ENCODE measurements around the gene BLVRB. TPM values are rescaled to one million over a fixed set of nuclear protein-coding genes. Genes with fewer than 3 reads are reported as not detected.

The BLVRB gene
- total RNA-seq, 1 donor from 2014 or later, result 11.3 TPM

GRCh38 chr19:40445780-40446262 lies 19.7 kb downstream of the BLVRB start:
- peaks cover 39% of the 10 kb centered on the region for H3F3A ChIP-seq (ENCODE audit: low read depth)
- DNase-seq (ENCODE audit: low spot score), result peak; percentile 78
- no peak overlapping the region for H3K4me3 ChIP-seq
- Mint-ChIP-seq H3K9me3 (no peaks in the 10 kb centered on the region), H3K27ac (peak overlapping the region; percentile 93), H3K27me3 (ENCODE audit: insufficient read depth, low read depth) (peaks cover 2% of the 10 kb centered on the region), H3K4me1 (peaks cover 30% of the 10 kb centered on the region), H3K36me3 (peaks cover 3% of the 10 kb centered on the region), H3K4me3 (peak overlapping the region; percentile 81)
- H3K9me3 ChIP-seq (ENCODE audit: low read depth), result no peaks in the 10 kb centered on the region
- H3K79me2 ChIP-seq (ENCODE audit: low read depth), result peaks cover 29% of the 10 kb centered on the region
- peak overlapping the region; percentile 85 for H3K27ac ChIP-seq
- no peak overlapping the region for H3K9ac ChIP-seq
- H3K27me3 ChIP-seq, result no peaks in the 10 kb centered on the region
- peaks cover 21% of the 10 kb centered on the region for H4K20me1 ChIP-seq (ENCODE audit: low read depth)
- H3K36me3 ChIP-seq, result no peaks in the 10 kb centered on the region
- peaks cover 18% of the 10 kb centered on the region for H3K4me1 ChIP-seq
- peak overlapping the region; percentile 56 for H3K4me2 ChIP-seq
- TF ChIP-seq EZH2phosphoT487 (IDR thresholded peaks at IDR 0.05), result no peak
- no peak for TF ChIP-seq EZH2 (IDR thresholded peaks at IDR 0.05)
- TF ChIP-seq CTCF (IDR thresholded peaks at IDR 0.05), result no peak
- peak overlapping the region; percentile 53 for H2AFZ ChIP-seq (replicated peaks)

GRCh38 chr19:40444825-40445312 lies 20.7 kb downstream of the BLVRB start:
- Mint-ChIP-seq H3K4me1 (peaks cover 30% of the 10 kb centered on the region), H3K27me3 (ENCODE audit: insufficient read depth, low read depth) (peaks cover 2% of the 10 kb centered on the region), H3K9me3 (no peaks in the 10 kb centered on the region), H3K27ac (peak overlapping the region; percentile 94), H3K36me3 (peaks cover 3% of the 10 kb centered on the region), H3K4me3 (peak overlapping the region; percentile 97)
- peaks cover 24% of the 10 kb centered on the region for H4K20me1 ChIP-seq (ENCODE audit: low read depth)
- no peaks in the 10 kb centered on the region for H3K9me3 ChIP-seq (ENCODE audit: low read depth)
- peak overlapping the region; percentile 85 for H3K27ac ChIP-seq
- peak overlapping the region; percentile 77 for H3K4me2 ChIP-seq
- H3K9ac ChIP-seq, result no peak overlapping the region
- H3K27me3 ChIP-seq, result no peaks in the 10 kb centered on the region
- peaks cover 18% of the 10 kb centered on the region for H3K4me1 ChIP-seq
- peaks cover 33% of the 10 kb centered on the region for H3K79me2 ChIP-seq (ENCODE audit: low read depth)
- peak overlapping the region; percentile 86 for H3K4me3 ChIP-seq
- H2AFZ ChIP-seq (replicated peaks), result peak overlapping the region; percentile 35
- H3F3A ChIP-seq (ENCODE audit: low read depth), result peaks cover 42% of the 10 kb centered on the region
- DNase-seq (ENCODE audit: low spot score), result no peak
- TF ChIP-seq CTCF (IDR thresholded peaks at IDR 0.05) (peak; percentile 43), EZH2phosphoT487 (IDR thresholded peaks at IDR 0.05) (no peak)
- no peaks in the 10 kb centered on the region for H3K36me3 ChIP-seq

GRCh38 chr19:40444000-40444824 lies 21.3 kb downstream of the BLVRB start, which contains the start of gene SERTAD3:
SERTAD3 (minus strand) TSS chr19:40444335; CDS start chr19:40442080, 2,255 bp downstream.
- Histone ChIP-seq H3K4me1 (peaks cover 18% of the 10 kb centered on the region), H3K9me3 (ENCODE audit: low read depth) (no peaks in the 10 kb centered on the region), H3K36me3 (no peaks in the 10 kb centered on the region), H3K79me2 (ENCODE audit: low read depth) (peaks cover 33% of the 10 kb centered on the region), H2AFZ (replicated peaks) (peak within 1 kb of the TSS; percentile 77), H3K4me3 (peak within 1 kb of the TSS; percentile 86), H3K4me2 (peak within 1 kb of the TSS; percentile 77), H3K9ac (peak within 1 kb of the TSS; percentile 57), H4K20me1 (ENCODE audit: low read depth) (peaks cover 24% of the 10 kb centered on the region), H3F3A (ENCODE audit: low read depth) (peaks cover 42% of the 10 kb centered on the region), H3K27me3 (no peaks in the 10 kb centered on the region), H3K27ac (peak within 1 kb of the TSS; percentile 85)
- TF ChIP-seq EZH2phosphoT487 (IDR thresholded peaks at IDR 0.05) (no peak), EZH2 (IDR thresholded peaks at IDR 0.05) (no peak), CTCF (IDR thresholded peaks at IDR 0.05) (no peak)
- Mint-ChIP-seq H3K27ac (peak within 1 kb of the TSS; percentile 96), H3K9me3 (no peaks in the 10 kb centered on the region), H3K36me3 (peaks cover 3% of the 10 kb centered on the region), H3K27me3 (ENCODE audit: insufficient read depth, low read depth) (peaks cover 2% of the 10 kb centered on the region), H3K4me1 (peaks cover 30% of the 10 kb centered on the region), H3K4me3 (peak within 1 kb of the TSS; percentile 97)
- DNase-seq (ENCODE audit: low spot score), result peak; percentile 99

Data from neural progenitor cell (in vitro differentiated cells).